Measurements from ENCODE around the gene SP1. TPM values are rescaled to one million over a fixed set of nuclear protein-coding genes. Genes with fewer than 3 reads are reported as not detected.

SP1 gene
- total RNA-seq, 1 experiment from 2014 or later, result 96.8 TPM

DNA sequence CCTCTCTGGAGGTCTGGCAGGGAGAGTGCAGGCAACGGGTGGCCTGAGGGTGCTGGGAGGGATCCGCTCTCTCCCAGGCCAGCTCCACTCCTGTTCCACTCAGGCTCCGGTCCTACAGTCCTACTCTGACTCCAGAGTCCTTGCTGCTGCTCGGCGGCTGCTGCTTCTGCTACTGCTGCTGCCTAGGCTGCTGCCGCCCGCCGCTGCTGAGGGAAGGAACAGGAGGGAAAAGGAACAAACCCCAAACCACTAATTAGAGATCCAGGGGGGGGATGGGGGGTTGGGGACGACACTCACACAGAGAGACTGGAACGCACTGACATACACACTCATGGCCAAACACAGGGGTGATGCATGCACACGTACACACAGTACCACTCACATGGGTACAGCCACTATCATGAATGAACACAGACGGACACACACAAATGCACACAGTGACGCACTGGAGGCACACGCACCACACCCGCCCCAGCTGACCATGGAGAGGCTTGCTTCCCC, 43.7 kb upstream of the SP1 start, which contains the start of gene SP7:
TSS of gene SP7 (minus strand) at position 174 of the 501 bp plus-strand sequence. CDS start 708 bp downstream, outside the sequence.
- Histone ChIP-seq H3K9ac (ENCODE audit: low read length) (no peak within 1 kb of the TSS), H3K9me2 (ENCODE audit: insufficient read depth) (no peaks in the 10 kb centered on the region), H3K9me3 (ENCODE audit: control insufficient read depth in 1 of 2, insufficient read depth in 1 of 2, low read depth in 1 of 2, low read length in 2 of 2) (no peaks in the 10 kb centered on the region), H3K4me1 (ENCODE audit: control insufficient read depth in 1 of 2, insufficient read depth in 2 of 2, low read length in 2 of 2) (0 out of 4 replicates have a peak, but pooled peaks cover 0 to 2% of the 10 kb centered on the region in 2 experiments), H3K36me3 (ENCODE audit: control insufficient read depth in 1 of 2, insufficient read depth in 2 of 2, low read length in 2 of 2) (no peaks in the 10 kb centered on the region), H3K27ac (ENCODE audit: low read depth, low read length) (no peak within 1 kb of the TSS), H3K79me2 (ENCODE audit: insufficient read depth, low read length) (no peaks in the 10 kb centered on the region), H3K4me3 (replicated peaks in 1 of 2; ENCODE audit: low read depth in 1 of 2, low read length in 2 of 2) (no peak within 1 kb of the TSS), H3K27me3 (ENCODE audit: insufficient read depth, low read length) (0 out of 2 replicates have a peak, but pooled peaks cover 3% of the 10 kb centered on the region), H4K20me1 (ENCODE audit: insufficient read depth) (no peaks in the 10 kb centered on the region), H3K4me2 (ENCODE audit: low read length) (no peak within 1 kb of the TSS), H2AFZ (ENCODE audit: low read depth, low read length, poor library complexity, severe bottlenecking) (no peak within 1 kb of the TSS)
- RAD21 ChIA-PET (ENCODE audit: low non-redundant PET in 1 of 2, low total read pairs in 2 of 2, uncharacterized antibody in 2 of 2, unreplicated experiment in 2 of 2), result no interaction called here
- BruUV-seq (replicated peaks), result no TSS peak
- TF ChIP-seq TCF7L2 (IDR thresholded peaks at IDR 0.05; ENCODE audit: borderline replicate concordance, extremely low read depth, insufficient read depth, insufficient read length), result no peak
- no peak for TF ChIP-seq FOSL1 (IDR thresholded peaks at IDR 0.05; ENCODE audit: low read depth)
- no peak for TF ChIP-seq CEBPB (IDR thresholded peaks at IDR 0.05; ENCODE audit: low read depth)
- TF ChIP-seq, protein P1, sequence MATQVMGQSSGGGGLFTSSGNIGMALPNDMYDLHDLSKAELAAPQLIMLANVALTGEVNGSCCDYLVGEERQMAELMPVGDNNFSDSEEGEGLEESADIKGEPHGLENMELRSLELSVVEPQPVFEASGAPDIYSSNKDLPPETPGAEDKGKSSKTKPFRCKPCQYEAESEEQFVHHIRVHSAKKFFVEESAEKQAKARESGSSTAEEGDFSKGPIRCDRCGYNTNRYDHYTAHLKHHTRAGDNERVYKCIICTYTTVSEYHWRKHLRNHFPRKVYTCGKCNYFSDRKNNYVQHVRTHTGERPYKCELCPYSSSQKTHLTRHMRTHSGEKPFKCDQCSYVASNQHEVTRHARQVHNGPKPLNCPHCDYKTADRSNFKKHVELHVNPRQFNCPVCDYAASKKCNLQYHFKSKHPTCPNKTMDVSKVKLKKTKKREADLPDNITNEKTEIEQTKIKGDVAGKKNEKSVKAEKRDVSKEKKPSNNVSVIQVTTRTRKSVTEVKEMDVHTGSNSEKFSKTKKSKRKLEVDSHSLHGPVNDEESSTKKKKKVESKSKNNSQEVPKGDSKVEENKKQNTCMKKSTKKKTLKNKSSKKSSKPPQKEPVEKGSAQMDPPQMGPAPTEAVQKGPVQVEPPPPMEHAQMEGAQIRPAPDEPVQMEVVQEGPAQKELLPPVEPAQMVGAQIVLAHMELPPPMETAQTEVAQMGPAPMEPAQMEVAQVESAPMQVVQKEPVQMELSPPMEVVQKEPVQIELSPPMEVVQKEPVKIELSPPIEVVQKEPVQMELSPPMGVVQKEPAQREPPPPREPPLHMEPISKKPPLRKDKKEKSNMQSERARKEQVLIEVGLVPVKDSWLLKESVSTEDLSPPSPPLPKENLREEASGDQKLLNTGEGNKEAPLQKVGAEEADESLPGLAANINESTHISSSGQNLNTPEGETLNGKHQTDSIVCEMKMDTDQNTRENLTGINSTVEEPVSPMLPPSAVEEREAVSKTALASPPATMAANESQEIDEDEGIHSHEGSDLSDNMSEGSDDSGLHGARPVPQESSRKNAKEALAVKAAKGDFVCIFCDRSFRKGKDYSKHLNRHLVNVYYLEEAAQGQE (IDR thresholded peaks at IDR 0.05; ENCODE audit: low read depth), result no peak
- no peak for TF ChIP-seq JUND (IDR thresholded peaks at IDR 0.05)
- no peak for TF ChIP-seq POLR2AphosphoS5 (IDR thresholded peaks at IDR 0.05; ENCODE audit: low read depth, low read length)
- TF ChIP-seq, protein P2, sequence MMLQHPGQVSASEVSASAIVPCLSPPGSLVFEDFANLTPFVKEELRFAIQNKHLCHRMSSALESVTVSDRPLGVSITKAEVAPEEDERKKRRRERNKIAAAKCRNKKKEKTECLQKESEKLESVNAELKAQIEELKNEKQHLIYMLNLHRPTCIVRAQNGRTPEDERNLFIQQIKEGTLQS (IDR thresholded peaks at IDR 0.05), result no peak
- no peak for TF ChIP-seq ZFX (IDR thresholded peaks at IDR 0.05)
- no peak for TF ChIP-seq EZH2 (IDR thresholded peaks at IDR 0.05)
- TF ChIP-seq, protein P3, sequence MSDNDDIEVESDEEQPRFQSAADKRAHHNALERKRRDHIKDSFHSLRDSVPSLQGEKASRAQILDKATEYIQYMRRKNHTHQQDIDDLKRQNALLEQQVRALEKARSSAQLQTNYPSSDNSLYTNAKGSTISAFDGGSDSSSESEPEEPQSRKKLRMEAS (IDR thresholded peaks at IDR 0.05), result no peak
- TF ChIP-seq SP1 (IDR thresholded peaks at IDR 0.05; ENCODE audit: low read depth), result no peak
- no peak for TF ChIP-seq ZNF274 (IDR thresholded peaks at IDR 0.05; ENCODE audit: low read depth, low read length)
- no peak for TF ChIP-seq SIN3A (IDR thresholded peaks at IDR 0.05; ENCODE audit: low read depth)
- TF ChIP-seq POLR2A (IDR thresholded peaks at IDR 0.05; ENCODE audit: borderline replicate concordance, extremely low read depth, insufficient read depth, insufficient read length), result no peak
- TF ChIP-seq, protein P4, sequence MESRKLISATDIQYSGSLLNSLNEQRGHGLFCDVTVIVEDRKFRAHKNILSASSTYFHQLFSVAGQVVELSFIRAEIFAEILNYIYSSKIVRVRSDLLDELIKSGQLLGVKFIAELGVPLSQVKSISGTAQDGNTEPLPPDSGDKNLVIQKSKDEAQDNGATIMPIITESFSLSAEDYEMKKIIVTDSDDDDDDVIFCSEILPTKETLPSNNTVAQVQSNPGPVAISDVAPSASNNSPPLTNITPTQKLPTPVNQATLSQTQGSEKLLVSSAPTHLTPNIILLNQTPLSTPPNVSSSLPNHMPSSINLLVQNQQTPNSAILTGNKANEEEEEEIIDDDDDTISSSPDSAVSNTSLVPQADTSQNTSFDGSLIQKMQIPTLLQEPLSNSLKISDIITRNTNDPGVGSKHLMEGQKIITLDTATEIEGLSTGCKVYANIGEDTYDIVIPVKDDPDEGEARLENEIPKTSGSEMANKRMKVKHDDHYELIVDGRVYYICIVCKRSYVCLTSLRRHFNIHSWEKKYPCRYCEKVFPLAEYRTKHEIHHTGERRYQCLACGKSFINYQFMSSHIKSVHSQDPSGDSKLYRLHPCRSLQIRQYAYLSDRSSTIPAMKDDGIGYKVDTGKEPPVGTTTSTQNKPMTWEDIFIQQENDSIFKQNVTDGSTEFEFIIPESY (IDR thresholded peaks at IDR 0.05; ENCODE audit: extremely low read depth, insufficient replicate concordance, low read length), result no peak
- TF ChIP-seq EGR1 (IDR thresholded peaks at IDR 0.05; ENCODE audit: low read depth), result no peak
- no peak for TF ChIP-seq YY1 (IDR thresholded peaks at IDR 0.05; ENCODE audit: extremely low read depth, insufficient replicate concordance, low read depth, low read length)
- TF ChIP-seq, protein P5, sequence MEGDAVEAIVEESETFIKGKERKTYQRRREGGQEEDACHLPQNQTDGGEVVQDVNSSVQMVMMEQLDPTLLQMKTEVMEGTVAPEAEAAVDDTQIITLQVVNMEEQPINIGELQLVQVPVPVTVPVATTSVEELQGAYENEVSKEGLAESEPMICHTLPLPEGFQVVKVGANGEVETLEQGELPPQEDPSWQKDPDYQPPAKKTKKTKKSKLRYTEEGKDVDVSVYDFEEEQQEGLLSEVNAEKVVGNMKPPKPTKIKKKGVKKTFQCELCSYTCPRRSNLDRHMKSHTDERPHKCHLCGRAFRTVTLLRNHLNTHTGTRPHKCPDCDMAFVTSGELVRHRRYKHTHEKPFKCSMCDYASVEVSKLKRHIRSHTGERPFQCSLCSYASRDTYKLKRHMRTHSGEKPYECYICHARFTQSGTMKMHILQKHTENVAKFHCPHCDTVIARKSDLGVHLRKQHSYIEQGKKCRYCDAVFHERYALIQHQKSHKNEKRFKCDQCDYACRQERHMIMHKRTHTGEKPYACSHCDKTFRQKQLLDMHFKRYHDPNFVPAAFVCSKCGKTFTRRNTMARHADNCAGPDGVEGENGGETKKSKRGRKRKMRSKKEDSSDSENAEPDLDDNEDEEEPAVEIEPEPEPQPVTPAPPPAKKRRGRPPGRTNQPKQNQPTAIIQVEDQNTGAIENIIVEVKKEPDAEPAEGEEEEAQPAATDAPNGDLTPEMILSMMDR (IDR thresholded peaks at IDR 0.05 in 2 of 3, conservative IDR thresholded peaks at IDR 0.05 in 1 of 3; ENCODE audit: borderline replicate concordance in 1 of 3, insufficient read depth in 1 of 3, low read depth in 2 of 3, low read length in 2 of 3), result no peak
- TF ChIP-seq SRF (IDR thresholded peaks at IDR 0.05; ENCODE audit: low read depth), result no peak
- no peak for TF ChIP-seq EZH2phosphoT487 (IDR thresholded peaks at IDR 0.05; ENCODE audit: borderline replicate concordance)
- intact Hi-C loops (cut with micrococcal nuclease), result no loop called here
- ATAC-seq, result peak; percentile 38; the same call in 1 of the 2 replicates
- POLR2A ChIA-PET, result no interaction called here
- CTCF ChIA-PET, result no interaction called here
- no peak for DNase-seq (ENCODE audit: low read depth, low spot score)
